ENCODE data around the gene MSANTD2. TPM values are rescaled to one million over a fixed set of nuclear protein-coding genes. Genes with fewer than 3 reads are reported as not detected.
"Not testable (repeated sequence)": the region's sequence is repeated elsewhere in the genome, so short reads cannot be mapped to it uniquely, and the experiment has no call there.

Gene MSANTD2
- total RNA-seq, 1 experiment from 2014 or later = 15.3 TPM

DNA sequence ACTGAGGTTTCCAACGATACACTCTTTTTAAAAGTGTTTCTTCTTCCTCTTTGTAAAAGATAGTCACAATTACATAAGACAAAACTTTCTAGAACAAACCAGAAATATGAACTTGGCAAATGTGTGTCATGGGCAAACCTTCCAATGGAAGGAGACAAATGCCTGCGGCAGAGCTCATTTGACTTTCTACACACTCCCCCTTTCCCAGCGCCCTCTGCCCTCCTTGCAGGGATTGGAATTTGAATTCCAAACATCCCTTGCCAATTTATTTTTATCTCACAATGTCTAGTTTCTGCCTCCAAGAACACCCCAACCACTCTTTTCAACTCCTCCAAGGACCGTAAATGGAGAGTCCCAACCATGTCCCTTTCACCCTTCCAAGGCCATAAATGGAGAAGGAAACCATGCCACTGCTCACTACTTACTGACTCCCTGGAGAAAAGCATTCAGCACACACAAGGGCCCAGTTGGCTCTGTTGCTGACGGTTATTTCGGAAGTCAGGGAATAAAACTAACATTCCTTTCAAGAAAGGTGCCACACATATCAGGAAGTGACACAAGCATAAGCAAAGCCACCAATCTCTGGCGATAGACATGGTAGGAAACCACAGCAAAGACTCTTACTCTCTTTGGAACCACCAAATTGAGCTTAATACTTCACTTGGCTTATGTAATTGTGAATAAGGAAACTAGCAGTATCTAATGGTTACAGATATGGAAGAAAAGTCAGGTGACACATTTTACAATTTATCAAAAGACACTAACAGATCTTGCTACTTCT lies 23.2 kb downstream of the MSANTD2 start:
- Mint-ChIP-seq H3K27me3 (ENCODE audit: insufficient read depth, unreplicated experiment) (no peaks in the 10 kb centered on the region), H3K27ac (ENCODE audit: low read depth, unreplicated experiment) (no peak overlapping the region), H3K9me3 (ENCODE audit: unreplicated experiment) (no peaks in the 10 kb centered on the region), H3K4me3 (ENCODE audit: unreplicated experiment) (no peak overlapping the region), H3K4me1 (ENCODE audit: insufficient read depth, unreplicated experiment) (no peaks in the 10 kb centered on the region), H3K36me3 (ENCODE audit: insufficient read depth, unreplicated experiment) (peaks cover 12% of the 10 kb centered on the region)
- POLR2A ChIA-PET = no interaction called here
- TF ChIP-seq, protein P1, sequence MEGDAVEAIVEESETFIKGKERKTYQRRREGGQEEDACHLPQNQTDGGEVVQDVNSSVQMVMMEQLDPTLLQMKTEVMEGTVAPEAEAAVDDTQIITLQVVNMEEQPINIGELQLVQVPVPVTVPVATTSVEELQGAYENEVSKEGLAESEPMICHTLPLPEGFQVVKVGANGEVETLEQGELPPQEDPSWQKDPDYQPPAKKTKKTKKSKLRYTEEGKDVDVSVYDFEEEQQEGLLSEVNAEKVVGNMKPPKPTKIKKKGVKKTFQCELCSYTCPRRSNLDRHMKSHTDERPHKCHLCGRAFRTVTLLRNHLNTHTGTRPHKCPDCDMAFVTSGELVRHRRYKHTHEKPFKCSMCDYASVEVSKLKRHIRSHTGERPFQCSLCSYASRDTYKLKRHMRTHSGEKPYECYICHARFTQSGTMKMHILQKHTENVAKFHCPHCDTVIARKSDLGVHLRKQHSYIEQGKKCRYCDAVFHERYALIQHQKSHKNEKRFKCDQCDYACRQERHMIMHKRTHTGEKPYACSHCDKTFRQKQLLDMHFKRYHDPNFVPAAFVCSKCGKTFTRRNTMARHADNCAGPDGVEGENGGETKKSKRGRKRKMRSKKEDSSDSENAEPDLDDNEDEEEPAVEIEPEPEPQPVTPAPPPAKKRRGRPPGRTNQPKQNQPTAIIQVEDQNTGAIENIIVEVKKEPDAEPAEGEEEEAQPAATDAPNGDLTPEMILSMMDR (IDR thresholded peaks at IDR 0.05; ENCODE audit: unreplicated experiment) = no peak
- CTCF ChIA-PET = interaction anchor here (0.7 to 5.3 kb wide), 3 partner anchors 13 to 154 kb away, joined by 3 to 42 read pairs (median 5); partner anchors contain the start of gene TBRG1
- intact Hi-C loops (cut with micrococcal nuclease) = no loop called here
- BruUV-seq (replicated peaks) = no TSS peak
- no peak for DNase-seq (ENCODE audit: unreplicated experiment)

DNA sequence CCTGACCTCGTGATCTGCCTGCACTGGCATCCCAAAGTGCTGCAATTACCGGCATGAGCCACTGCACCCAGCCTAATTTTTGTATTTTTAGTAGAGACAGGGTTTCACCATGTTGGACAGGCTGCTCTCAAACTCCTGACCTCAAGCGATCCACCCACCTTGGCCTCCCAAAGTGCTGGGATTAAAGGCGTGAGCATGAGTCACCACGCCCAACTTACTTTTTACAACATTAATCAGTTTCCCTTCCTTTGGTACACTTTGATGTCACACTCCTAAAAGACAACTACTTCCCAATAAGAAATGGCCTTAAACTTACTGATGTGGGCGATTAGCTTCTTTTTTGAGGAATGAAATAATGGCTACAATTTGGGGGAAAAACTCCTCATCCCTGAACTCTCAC lies 29.2 kb downstream of the MSANTD2 start:
- CTCF ChIA-PET = interaction anchor here (0.6 to 7.5 kb wide), 3 partner anchors 23 to 110 kb away, joined by 3 to 61 read pairs (median 54); no protein-coding TSS in a partner anchor
- H3K36me3 Mint-ChIP-seq (ENCODE audit: insufficient read depth, unreplicated experiment); H3K27me3 Mint-ChIP-seq (ENCODE audit: insufficient read depth, unreplicated experiment); H3K4me1 Mint-ChIP-seq (ENCODE audit: insufficient read depth, unreplicated experiment); H3K9me3 Mint-ChIP-seq (ENCODE audit: unreplicated experiment); intact Hi-C loops (cut with micrococcal nuclease); BruUV-seq (replicated peaks); POLR2A ChIA-PET; H3K4me3 Mint-ChIP-seq (ENCODE audit: unreplicated experiment); H3K27ac Mint-ChIP-seq (ENCODE audit: low read depth, unreplicated experiment): not testable (repeated sequence)
- peak; percentile 39 for DNase-seq (ENCODE audit: unreplicated experiment)

DNA sequence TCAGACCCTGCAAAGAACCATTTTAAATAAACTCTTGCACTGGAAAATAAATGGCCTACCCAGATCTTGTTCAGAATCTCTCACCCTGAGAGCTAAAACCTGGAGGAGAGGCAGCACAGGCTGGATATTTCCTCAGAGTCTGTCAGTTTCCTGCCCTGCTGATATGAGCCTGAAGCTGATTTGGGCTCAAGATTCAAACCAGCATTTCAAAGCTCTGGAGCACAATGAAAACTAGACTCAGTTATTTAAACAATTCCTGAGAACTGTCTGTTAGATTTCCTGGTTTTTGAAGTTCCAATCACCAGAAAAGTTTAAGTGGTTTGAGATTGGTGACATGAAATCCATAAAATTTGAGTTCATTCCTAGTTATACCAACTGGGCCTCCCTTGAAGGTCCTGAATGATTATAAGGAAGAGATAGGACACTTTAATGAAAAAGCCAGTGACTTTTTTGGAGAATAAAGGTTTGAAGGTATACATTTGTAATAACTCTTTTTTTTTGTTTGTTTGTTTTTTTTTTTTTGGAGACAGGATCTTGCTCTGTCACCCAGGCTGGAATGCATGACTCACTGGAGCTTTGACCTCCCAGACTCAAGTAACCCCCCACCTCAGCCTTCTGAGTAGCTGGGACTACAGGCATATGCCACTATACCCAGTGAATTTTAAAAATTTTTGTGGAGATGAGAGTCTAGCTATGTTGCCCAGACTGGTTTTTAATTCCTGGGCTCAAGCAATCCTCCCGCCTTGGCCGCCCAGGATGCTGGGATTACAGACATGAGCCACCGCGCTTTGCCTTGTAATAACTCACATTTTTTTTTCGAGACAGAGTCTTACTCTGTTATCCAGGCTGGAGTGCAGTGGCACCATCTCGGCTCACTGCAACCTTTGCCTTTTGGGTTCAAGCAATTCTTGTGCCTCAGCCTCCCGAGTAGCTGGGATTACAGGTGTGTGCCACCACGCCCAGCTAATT lies 30.1 kb downstream of the MSANTD2 start:
- Mint-ChIP-seq H3K9me3 (ENCODE audit: unreplicated experiment) (no peaks in the 10 kb centered on the region), H3K36me3 (ENCODE audit: insufficient read depth, unreplicated experiment) (peaks cover 6% of the 10 kb centered on the region), H3K27me3 (ENCODE audit: insufficient read depth, unreplicated experiment) (no peaks in the 10 kb centered on the region), H3K4me1 (ENCODE audit: insufficient read depth, unreplicated experiment) (no peaks in the 10 kb centered on the region), H3K4me3 (ENCODE audit: unreplicated experiment) (no peak overlapping the region), H3K27ac (ENCODE audit: low read depth, unreplicated experiment) (peak overlapping the region; percentile 27)
- TF ChIP-seq, protein P1 (IDR thresholded peaks at IDR 0.05; ENCODE audit: unreplicated experiment) = no peak
- intact Hi-C loops (cut with micrococcal nuclease) = no loop called here
- peak; percentile 56 for DNase-seq (ENCODE audit: unreplicated experiment)
- ChIA-PET CTCF (interaction anchor here (0.6 to 7.5 kb wide), 11 partner anchors 15 to 1151 kb away, joined by 3 to 61 read pairs (median 5); no protein-coding TSS in a partner anchor), POLR2A (no interaction called here)
- BruUV-seq (replicated peaks) = no TSS peak

DNA sequence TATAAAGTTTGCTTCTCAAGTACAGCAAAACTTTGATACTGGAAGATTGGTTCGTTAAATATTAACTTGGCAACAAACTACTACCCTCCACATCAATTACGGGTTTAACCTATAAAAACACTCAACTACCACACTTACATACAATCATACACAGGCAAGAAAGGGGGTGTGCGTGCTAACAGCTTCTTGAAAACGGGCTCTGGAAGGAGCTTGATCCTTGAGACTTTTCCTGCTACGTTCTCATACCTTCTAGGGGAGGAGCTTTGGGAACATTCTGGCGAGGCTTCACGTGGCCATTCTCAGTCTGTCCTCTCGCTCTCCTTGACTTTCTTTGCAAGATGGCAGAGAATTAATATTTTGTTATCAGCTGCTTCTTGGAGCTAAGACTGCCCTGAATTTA lies 31.3 kb downstream of the MSANTD2 start:
- no peak overlapping the region for H3K4me3 Mint-ChIP-seq (ENCODE audit: unreplicated experiment)
- CTCF ChIA-PET = interaction anchor here (0.6 to 7.5 kb wide), 9 partner anchors 10 to 1061 kb away, joined by 3 to 61 read pairs (median 5); no protein-coding TSS in a partner anchor
- no peaks in the 10 kb centered on the region for H3K27me3 Mint-ChIP-seq (ENCODE audit: insufficient read depth, unreplicated experiment)
- POLR2A ChIA-PET = interaction anchor here (0.6 kb wide), 1 partner anchor 106 kb away, joined by 3 read pairs; no protein-coding TSS in a partner anchor
- BruUV-seq (replicated peaks) = no TSS peak
- H3K4me1 Mint-ChIP-seq (ENCODE audit: insufficient read depth, unreplicated experiment) = no peaks in the 10 kb centered on the region
- TF ChIP-seq, protein P1 (IDR thresholded peaks at IDR 0.05; ENCODE audit: unreplicated experiment) = no peak
- no peak overlapping the region for H3K27ac Mint-ChIP-seq (ENCODE audit: low read depth, unreplicated experiment)
- peaks cover 6% of the 10 kb centered on the region for H3K36me3 Mint-ChIP-seq (ENCODE audit: insufficient read depth, unreplicated experiment)
- no peaks in the 10 kb centered on the region for H3K9me3 Mint-ChIP-seq (ENCODE audit: unreplicated experiment)
- DNase-seq (ENCODE audit: unreplicated experiment) = no peak
- intact Hi-C loops (cut with micrococcal nuclease) = no loop called here
